ENCODE results near the gene PDILT. TPM values are rescaled to one million over a fixed set of nuclear protein-coding genes. Genes with fewer than 3 reads are reported as not detected.

PDILT gene
- total RNA-seq, 4 donors from 2014 or later = not detected

DNA sequence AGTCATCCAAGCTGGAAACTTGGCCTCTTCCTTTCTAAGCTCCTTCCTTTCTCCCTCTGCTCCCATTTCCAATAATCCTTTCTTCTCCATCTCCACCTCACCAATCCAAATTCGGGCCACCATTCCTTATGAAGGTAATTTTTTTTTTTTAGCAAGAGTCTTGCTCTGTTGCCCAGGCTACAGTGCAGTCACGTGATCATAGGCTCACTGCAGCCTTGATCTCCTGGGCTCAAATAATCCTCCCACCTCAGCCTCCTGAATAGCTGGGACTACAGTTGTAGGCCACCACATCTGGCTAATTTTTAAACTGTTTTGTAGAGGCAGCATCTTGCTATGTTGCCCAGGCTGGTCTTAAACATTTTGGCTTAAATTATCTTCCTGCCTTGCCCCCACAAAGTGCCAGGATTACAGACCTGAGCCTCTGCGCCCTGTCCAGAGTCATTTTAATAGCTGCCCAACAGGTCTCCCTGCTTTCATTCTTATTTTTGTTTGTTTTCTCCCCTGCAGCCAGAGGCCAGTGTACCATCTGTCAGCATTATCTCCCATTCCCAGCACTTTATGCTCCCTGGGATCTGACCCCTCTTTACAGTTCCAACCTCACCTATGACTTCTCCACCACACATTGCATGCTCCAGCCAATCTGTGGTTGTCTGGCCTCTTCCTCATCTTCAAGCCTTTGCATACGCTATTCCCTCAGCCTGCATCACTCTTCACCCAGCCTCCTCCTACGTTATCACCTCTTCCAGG, 75.0 kb downstream of the PDILT start:
- Histone ChIP-seq H3K4me3 (replicated peaks in 1 of 3) (no peak overlapping the region), H3K9me3 (no peaks in the 10 kb centered on the region), H3K27ac (no peak overlapping the region), H3K4me1 (no peaks in the 10 kb centered on the region), H3K36me3 (no peaks in the 10 kb centered on the region), H3K27me3 (no peaks in the 10 kb centered on the region)
- intact Hi-C loops (cut with DNase I) = no loop called here
- 73 to 83% methylated on average over 5 of the region's 5 CpGs for WGBS, 2 donors
- no peak for DNase-seq
- TF ChIP-seq POLR2A (IDR thresholded peaks at IDR 0.05) (no peak), CTCF (IDR thresholded peaks at IDR 0.05) (no peak)

GRCh38 chr16:20327444-20328041, 77.0 kb downstream of the PDILT start, which contains the start of gene GP2:
TSS of gene GP2 (minus strand) at chr16:20327513. CDS start at chr16:20326431, 1,082 bp downstream.
- no peaks in the 10 kb centered on the region for H3K27me3 ChIP-seq
- no peaks in the 10 kb centered on the region for H3K9me3 ChIP-seq
- H3K36me3 ChIP-seq = no peaks in the 10 kb centered on the region
- DNase-seq = no peak
- TF ChIP-seq POLR2A (IDR thresholded peaks at IDR 0.05) = no peak
- no peak within 1 kb of the TSS for H3K27ac ChIP-seq
- no peak within 1 kb of the TSS for H3K4me3 ChIP-seq (replicated peaks in 1 of 3)
- no peaks in the 10 kb centered on the region for H3K4me1 ChIP-seq
- intact Hi-C loops (cut with DNase I) = no loop called here
- WGBS, 2 donors = 63 to 68% methylated on average over 7 of the region's 7 CpGs

DNA sequence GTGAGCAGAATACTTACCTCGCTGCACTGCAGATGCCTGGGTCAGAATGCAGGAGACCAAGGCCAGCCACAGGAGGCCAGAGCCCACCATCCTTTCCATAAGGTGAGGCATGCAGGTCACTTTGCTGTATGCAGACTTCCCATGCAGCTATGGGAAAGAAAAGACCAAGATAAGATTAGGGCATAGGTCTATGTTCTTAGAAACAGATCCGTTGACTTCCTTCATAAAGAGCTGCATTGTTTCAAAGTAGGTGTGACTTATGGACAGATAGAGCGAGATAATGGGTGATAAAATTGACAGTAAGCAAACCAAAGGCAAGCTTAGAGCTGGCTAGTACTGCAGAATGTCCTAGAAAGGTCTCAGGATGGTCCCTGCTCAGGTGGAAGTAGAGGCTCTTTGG, 78.2 kb downstream of the PDILT start:
- no peak overlapping the region for H3K4me3 ChIP-seq (replicated peaks in 1 of 3)
- H3K9me3 ChIP-seq = no peaks in the 10 kb centered on the region
- no peaks in the 10 kb centered on the region for H3K36me3 ChIP-seq
- H3K4me1 ChIP-seq = no peaks in the 10 kb centered on the region
- H3K27ac ChIP-seq = no peak overlapping the region
- H3K27me3 ChIP-seq = no peaks in the 10 kb centered on the region
- DNase-seq = no peak
- WGBS, 2 donors = 72 to 75% methylated on average over 3 of the region's 3 CpGs
- intact Hi-C loops (cut with DNase I) = no loop called here
- TF ChIP-seq POLR2A (IDR thresholded peaks at IDR 0.05) (no peak), CTCF (IDR thresholded peaks at IDR 0.05) (no peak)

GRCh38 chr16:20325005-20325404, 79.5 kb downstream of the PDILT start:
- Histone ChIP-seq H3K27me3 (no peaks in the 10 kb centered on the region), H3K27ac (no peak overlapping the region), H3K9me3 (no peaks in the 10 kb centered on the region), H3K4me1 (no peaks in the 10 kb centered on the region), H3K36me3 (no peaks in the 10 kb centered on the region), H3K4me3 (replicated peaks in 1 of 3) (no peak overlapping the region)
- no peak for DNase-seq
- WGBS, 2 donors = 59 to 80% methylated on average over 3 of the region's 3 CpGs
- TF ChIP-seq POLR2A (IDR thresholded peaks at IDR 0.05) = no peak
- TF ChIP-seq CTCF (IDR thresholded peaks at IDR 0.05) = no peak
- intact Hi-C loops (cut with DNase I) = no loop called here

DNA sequence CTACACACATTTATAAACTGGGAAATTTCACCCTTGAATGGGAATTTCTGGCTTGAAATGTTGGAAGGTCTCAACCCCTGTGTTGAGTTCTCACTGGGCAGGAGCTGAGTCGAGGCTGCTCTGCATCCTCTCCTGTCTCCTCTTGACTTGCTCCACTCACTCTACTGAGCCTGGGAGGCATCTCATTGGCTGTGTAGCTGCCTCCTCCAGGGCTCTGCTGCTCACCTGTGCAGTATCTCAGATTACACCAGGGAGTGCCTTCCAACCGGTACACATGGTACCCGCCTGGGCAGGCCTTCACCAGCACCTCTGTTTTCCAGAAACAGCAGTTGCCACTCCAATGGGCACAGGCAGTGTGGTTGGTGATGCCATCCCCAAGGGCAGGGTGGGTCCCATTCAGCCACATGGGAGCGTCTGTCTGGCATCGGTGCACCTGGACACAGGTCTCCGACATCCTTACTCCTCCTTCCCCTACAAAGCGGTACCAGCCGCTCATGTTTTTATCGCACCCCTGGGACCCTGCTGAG, 80.9 kb downstream of the PDILT start:
- Histone ChIP-seq H3K4me1 (no peaks in the 10 kb centered on the region), H3K36me3 (no peaks in the 10 kb centered on the region), H3K9me3 (no peaks in the 10 kb centered on the region), H3K27me3 (no peaks in the 10 kb centered on the region), H3K4me3 (replicated peaks in 1 of 3) (no peak overlapping the region), H3K27ac (no peak overlapping the region)
- no peak for DNase-seq
- no peak for TF ChIP-seq CTCF (IDR thresholded peaks at IDR 0.05)
- TF ChIP-seq POLR2A (IDR thresholded peaks at IDR 0.05) = no peak
- intact Hi-C loops (cut with DNase I) = no loop called here
- WGBS, 2 donors = 70 to 75% methylated on average over 8 to 9 of the region's 9 CpGs

All from thyroid gland (tissue), 4 donors.